ENCODE results near the gene ANK2. TPM values are rescaled to one million over a fixed set of nuclear protein-coding genes. Genes with fewer than 3 reads are reported as not detected.

Gene ANK2
- total RNA-seq, 4 donors from 2014 or later = 13.7 to 47.4 (median 30.5) TPM

DNA sequence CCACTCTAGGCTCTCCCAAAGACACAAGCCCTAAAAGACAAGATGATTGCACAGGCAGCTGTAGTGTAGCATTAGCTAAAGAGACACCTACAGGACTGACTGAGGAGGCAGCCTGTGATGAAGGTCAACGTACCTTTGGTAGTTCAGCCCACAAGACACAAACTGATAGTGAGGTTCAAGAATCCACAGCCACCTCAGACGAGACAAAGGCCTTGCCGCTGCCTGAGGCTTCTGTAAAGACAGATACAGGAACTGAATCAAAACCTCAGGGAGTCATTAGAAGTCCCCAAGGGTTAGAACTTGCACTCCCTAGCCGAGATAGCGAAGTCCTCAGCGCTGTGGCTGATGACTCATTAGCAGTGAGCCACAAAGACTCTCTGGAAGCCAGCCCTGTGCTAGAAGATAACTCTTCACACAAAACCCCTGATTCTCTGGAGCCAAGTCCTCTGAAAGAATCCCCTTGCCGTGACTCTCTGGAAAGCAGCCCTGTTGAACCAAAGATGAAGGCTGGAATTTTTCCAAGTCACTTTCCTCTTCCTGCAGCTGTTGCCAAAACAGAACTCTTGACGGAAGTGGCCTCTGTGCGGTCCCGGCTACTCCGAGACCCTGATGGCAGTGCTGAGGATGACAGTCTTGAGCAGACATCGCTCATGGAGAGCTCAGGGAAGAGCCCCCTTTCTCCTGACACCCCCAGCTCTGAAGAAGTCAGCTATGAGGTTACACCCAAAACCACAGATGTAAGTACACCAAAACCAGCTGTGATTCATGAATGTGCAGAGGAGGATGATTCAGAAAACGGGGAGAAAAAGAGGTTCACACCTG lies 306.3 kb downstream of the ANK2 start:
- H3K27me3 ChIP-seq = no peaks in the 10 kb centered on the region
- no peak for TF ChIP-seq EP300 (IDR thresholded peaks at IDR 0.05; ENCODE audit: low read depth)
- TF ChIP-seq POLR2AphosphoS5 (IDR thresholded peaks at IDR 0.05) = no peak
- TF ChIP-seq, protein P1, sequence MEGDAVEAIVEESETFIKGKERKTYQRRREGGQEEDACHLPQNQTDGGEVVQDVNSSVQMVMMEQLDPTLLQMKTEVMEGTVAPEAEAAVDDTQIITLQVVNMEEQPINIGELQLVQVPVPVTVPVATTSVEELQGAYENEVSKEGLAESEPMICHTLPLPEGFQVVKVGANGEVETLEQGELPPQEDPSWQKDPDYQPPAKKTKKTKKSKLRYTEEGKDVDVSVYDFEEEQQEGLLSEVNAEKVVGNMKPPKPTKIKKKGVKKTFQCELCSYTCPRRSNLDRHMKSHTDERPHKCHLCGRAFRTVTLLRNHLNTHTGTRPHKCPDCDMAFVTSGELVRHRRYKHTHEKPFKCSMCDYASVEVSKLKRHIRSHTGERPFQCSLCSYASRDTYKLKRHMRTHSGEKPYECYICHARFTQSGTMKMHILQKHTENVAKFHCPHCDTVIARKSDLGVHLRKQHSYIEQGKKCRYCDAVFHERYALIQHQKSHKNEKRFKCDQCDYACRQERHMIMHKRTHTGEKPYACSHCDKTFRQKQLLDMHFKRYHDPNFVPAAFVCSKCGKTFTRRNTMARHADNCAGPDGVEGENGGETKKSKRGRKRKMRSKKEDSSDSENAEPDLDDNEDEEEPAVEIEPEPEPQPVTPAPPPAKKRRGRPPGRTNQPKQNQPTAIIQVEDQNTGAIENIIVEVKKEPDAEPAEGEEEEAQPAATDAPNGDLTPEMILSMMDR (IDR thresholded peaks at IDR 0.05) = no peak
- TF ChIP-seq POLR2A (IDR thresholded peaks at IDR 0.05) = no peak
- H3K4me3 ChIP-seq = no peak overlapping the region
- H3K36me3 ChIP-seq = no peaks in the 10 kb centered on the region
- no peak overlapping the region for H3K27ac ChIP-seq
- DNase-seq = peak; percentile 8
- 51 to 52% methylated on average over 2 to 13 of the region's 13 CpGs for WGBS, 2 donors (ENCODE audit: low coverage in 1 of 2)
- intact Hi-C loops (cut with DNase I; ENCODE audit: low total_unique reads) = no loop called here
- H3K9me3 ChIP-seq = no peaks in the 10 kb centered on the region
- in situ Hi-C loops (cut with MboI; ENCODE audit: low pct_ligation_motif_present in 1 of 4, low pct_unique_long_range_greater_than_20kb in 1 of 4, low sequenced_read_pairs in 3 of 4) = no loop called here
- peaks cover 0 to 8% (median 0%) of the 10 kb centered on the region in 4 donors for H3K4me1 ChIP-seq

DNA sequence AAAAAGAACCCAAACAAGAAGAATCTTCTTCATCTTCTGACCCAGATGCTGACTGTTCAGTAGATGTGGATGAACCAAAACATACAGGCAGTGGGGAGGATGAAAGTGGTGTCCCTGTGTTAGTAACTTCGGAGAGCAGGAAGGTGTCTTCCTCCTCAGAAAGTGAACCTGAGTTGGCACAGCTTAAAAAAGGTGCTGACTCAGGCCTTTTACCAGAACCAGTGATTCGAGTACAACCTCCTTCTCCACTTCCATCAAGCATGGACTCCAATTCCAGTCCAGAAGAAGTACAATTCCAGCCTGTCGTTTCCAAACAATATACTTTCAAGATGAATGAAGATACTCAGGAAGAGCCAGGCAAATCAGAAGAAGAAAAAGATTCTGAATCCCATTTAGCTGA lies 307.0 kb downstream of the ANK2 start:
- H3K4me1 ChIP-seq = peaks cover 0 to 8% (median 0%) of the 10 kb centered on the region in 4 donors
- no peak overlapping the region for H3K27ac ChIP-seq
- no peaks in the 10 kb centered on the region for H3K9me3 ChIP-seq
- H3K36me3 ChIP-seq = no peaks in the 10 kb centered on the region
- H3K27me3 ChIP-seq = no peaks in the 10 kb centered on the region
- in situ Hi-C loops (cut with MboI; ENCODE audit: low pct_ligation_motif_present in 1 of 4, low pct_unique_long_range_greater_than_20kb in 1 of 4, low sequenced_read_pairs in 3 of 4) = no loop called here
- TF ChIP-seq POLR2A (IDR thresholded peaks at IDR 0.05) (no peak), POLR2AphosphoS5 (IDR thresholded peaks at IDR 0.05) (no peak), EP300 (IDR thresholded peaks at IDR 0.05; ENCODE audit: low read depth) (no peak)
- no peak overlapping the region for H3K4me3 ChIP-seq
- no peak for DNase-seq
- WGBS, 2 donors (ENCODE audit: low coverage in 1 of 2) = 80 to 87% methylated on average over 1 to 3 of the region's 3 CpGs
- intact Hi-C loops (cut with DNase I; ENCODE audit: low total_unique reads) = no loop called here

DNA sequence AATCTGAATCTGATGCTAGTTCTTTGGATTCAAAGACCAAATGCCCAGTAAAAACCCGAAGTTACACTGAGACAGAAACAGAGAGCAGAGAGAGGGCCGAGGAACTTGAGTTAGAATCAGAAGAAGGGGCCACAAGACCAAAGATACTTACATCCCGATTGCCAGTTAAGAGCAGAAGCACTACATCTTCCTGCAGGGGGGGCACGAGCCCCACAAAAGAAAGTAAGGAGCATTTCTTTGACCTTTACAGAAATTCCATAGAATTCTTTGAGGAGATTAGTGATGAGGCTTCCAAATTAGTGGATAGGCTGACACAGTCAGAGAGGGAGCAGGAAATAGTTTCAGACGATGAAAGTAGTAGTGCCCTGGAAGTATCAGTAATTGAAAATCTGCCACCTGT lies 309.3 kb downstream of the ANK2 start:
- Histone ChIP-seq H3K36me3 (no peaks in the 10 kb centered on the region), H3K27me3 (no peaks in the 10 kb centered on the region), H3K27ac (no peak overlapping the region), H3K4me1 (peaks cover 0 to 8% (median 0%) of the 10 kb centered on the region in 4 donors), H3K9me3 (no peaks in the 10 kb centered on the region), H3K4me3 (no peak overlapping the region)
- TF ChIP-seq EP300 (IDR thresholded peaks at IDR 0.05; ENCODE audit: low read depth) = no peak
- TF ChIP-seq POLR2AphosphoS5 (IDR thresholded peaks at IDR 0.05) = no peak
- TF ChIP-seq, protein P1 (IDR thresholded peaks at IDR 0.05) = no peak
- TF ChIP-seq POLR2A (IDR thresholded peaks at IDR 0.05) = no peak
- in situ Hi-C loops (cut with MboI; ENCODE audit: low pct_ligation_motif_present in 1 of 4, low pct_unique_long_range_greater_than_20kb in 1 of 4, low sequenced_read_pairs in 3 of 4) = no loop called here
- intact Hi-C loops (cut with DNase I; ENCODE audit: low total_unique reads) = no loop called here
- 66 to 81% methylated on average over 5 of the region's 5 CpGs for WGBS, 2 donors (ENCODE audit: low coverage in 1 of 2)
- no peak for DNase-seq

DNA sequence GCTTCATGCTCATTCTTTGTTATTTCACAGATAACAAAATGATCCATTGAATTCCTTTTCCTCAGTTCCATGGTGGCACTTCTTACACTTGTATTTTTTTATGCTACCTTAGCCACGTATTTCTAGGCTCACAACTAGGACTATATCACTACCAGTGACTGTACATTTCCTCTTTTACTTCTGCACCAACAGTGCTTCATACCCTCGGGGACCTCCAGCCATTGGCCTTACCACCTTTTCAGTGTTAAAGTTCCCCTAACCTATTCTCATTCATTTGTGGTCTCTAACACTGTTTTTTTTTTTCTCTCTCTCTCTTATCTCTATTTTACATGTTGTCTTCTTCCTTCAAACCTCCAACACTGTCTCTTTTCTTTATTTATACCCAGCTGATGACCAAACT lies 315.9 kb downstream of the ANK2 start:
- in situ Hi-C loops (cut with MboI; ENCODE audit: low pct_ligation_motif_present in 1 of 4, low pct_unique_long_range_greater_than_20kb in 1 of 4, low sequenced_read_pairs in 3 of 4) (no loop called here), intact Hi-C loops (cut with DNase I; ENCODE audit: low total_unique reads) (no loop called here)
- TF ChIP-seq, protein P1 (IDR thresholded peaks at IDR 0.05) = no peak
- TF ChIP-seq EP300 (IDR thresholded peaks at IDR 0.05; ENCODE audit: low read depth) (no peak), POLR2A (IDR thresholded peaks at IDR 0.05) (no peak), POLR2AphosphoS5 (IDR thresholded peaks at IDR 0.05) (no peak)
- H3K27ac ChIP-seq = no peak overlapping the region
- no peak overlapping the region for H3K4me3 ChIP-seq
- H3K9me3 ChIP-seq = no peaks in the 10 kb centered on the region
- DNase-seq = no peak
- no peaks in the 10 kb centered on the region for H3K36me3 ChIP-seq
- WGBS, 2 donors (ENCODE audit: low coverage in 1 of 2) = 50 to 59% methylated on average over 2 of the region's 2 CpGs
- no peaks in the 10 kb centered on the region for H3K4me1 ChIP-seq
- H3K27me3 ChIP-seq = no peaks in the 10 kb centered on the region
